ENCODE data around the gene C22orf23. TPM values are rescaled to one million over a fixed set of nuclear protein-coding genes. Genes with fewer than 3 reads are reported as not detected.

C22orf23 gene
- total RNA-seq, 1 donor from 2014 or later: not detected

- no peaks in the 10 kb centered on the region for H3K27me3 ChIP-seq (ENCODE audit: control insufficient read depth, insufficient read depth, low read length)
- no peak overlapping the region for H3K4me3 ChIP-seq (ENCODE audit: low read depth, low read length)
- no peak for TF ChIP-seq CTCF (IDR thresholded peaks at IDR 0.05; ENCODE audit: insufficient read depth, low read length, severe bottlenecking)
- no peak for DNase-seq (ENCODE audit: low read depth)
- H3K36me3 ChIP-seq (ENCODE audit: control insufficient read depth, insufficient read depth, low read length): no peaks in the 10 kb centered on the region
- no peak for FAIRE-seq
Measured at GRCh38 chr22:37896939-37897338, 56.5 kb downstream of the C22orf23 start.

DNA sequence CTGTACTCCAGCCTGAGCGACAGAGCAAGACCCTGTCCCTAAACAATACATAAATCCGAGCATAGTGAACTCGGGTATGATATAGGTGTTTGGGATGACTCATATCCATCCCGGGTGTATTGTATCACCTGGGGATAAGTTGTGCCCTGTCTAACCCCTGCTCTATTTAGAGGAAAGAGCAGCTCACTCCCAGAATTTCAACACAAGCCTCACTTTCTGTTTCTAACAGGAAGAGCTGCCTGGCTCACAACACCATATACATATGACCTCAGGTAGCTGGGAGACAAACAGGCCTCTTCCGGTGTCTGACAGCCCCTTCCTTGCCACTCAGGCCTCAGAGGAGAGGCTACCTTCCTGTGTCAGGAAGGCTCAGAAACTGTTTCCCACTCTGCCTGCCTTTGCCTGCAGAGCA is 57.2 kb downstream of the C22orf23 start:
- peaks cover 1% of the 10 kb centered on the region for H3K36me3 ChIP-seq (ENCODE audit: control insufficient read depth, insufficient read depth, low read length)
- TF ChIP-seq CTCF (IDR thresholded peaks at IDR 0.05; ENCODE audit: insufficient read depth, low read length, severe bottlenecking): no peak
- DNase-seq (ENCODE audit: low read depth): peak; percentile 99
- H3K27me3 ChIP-seq (ENCODE audit: control insufficient read depth, insufficient read depth, low read length): no peaks in the 10 kb centered on the region
- H3K4me3 ChIP-seq (ENCODE audit: low read depth, low read length): no peak overlapping the region
- FAIRE-seq: peak; percentile 99

GRCh38 chr22:37894939-37895670 is 58.3 kb downstream of the C22orf23 start:
- DNase-seq (ENCODE audit: low read depth): peak; percentile 80
- no peak for TF ChIP-seq CTCF (IDR thresholded peaks at IDR 0.05; ENCODE audit: insufficient read depth, low read length, severe bottlenecking)
- no peak for FAIRE-seq
- Histone ChIP-seq H3K36me3 (ENCODE audit: control insufficient read depth, insufficient read depth, low read length) (peaks cover 1% of the 10 kb centered on the region), H3K27me3 (ENCODE audit: control insufficient read depth, insufficient read depth, low read length) (no peaks in the 10 kb centered on the region), H3K4me3 (ENCODE audit: low read depth, low read length) (peak overlapping the region; percentile 19)

GRCh38 chr22:37893583-37893983 is 59.8 kb downstream of the C22orf23 start:
- DNase-seq (ENCODE audit: low read depth) (no peak), FAIRE-seq (no peak)
- Histone ChIP-seq H3K27me3 (ENCODE audit: control insufficient read depth, insufficient read depth, low read length) (no peaks in the 10 kb centered on the region), H3K4me3 (ENCODE audit: low read depth, low read length) (no peak overlapping the region), H3K36me3 (ENCODE audit: control insufficient read depth, insufficient read depth, low read length) (peaks cover 5% of the 10 kb centered on the region)
- no peak for TF ChIP-seq CTCF (IDR thresholded peaks at IDR 0.05; ENCODE audit: insufficient read depth, low read length, severe bottlenecking)

Other genes with a start within 250 kb of the C22orf23 start
- gene GCAT, start 145.7 kb downstream of the C22orf23 start, total RNA-seq: 12.8 and 27.6 TPM in 2 replicates
- not detected in 2 replicates for gene GALR3, start 130.2 kb downstream of the C22orf23 start, total RNA-seq
- gene ANKRD54, start 109.3 kb downstream of the C22orf23 start, total RNA-seq: 18.7 and 18.9 TPM in 2 replicates
- gene EIF3L, start 104.2 kb downstream of the C22orf23 start, total RNA-seq: 267 and 420 TPM in 2 replicates
- 143 and 201 TPM in 2 replicates for gene MICALL1, start 47.3 kb downstream of the C22orf23 start, total RNA-seq
- gene POLR2F, start 98 bp upstream of the C22orf23 start, total RNA-seq: 23.7 and 41.0 TPM in 2 replicates
- gene SOX10, start 31.0 kb upstream of the C22orf23 start, total RNA-seq: not detected in 2 replicates
- 27.9 and 31.6 TPM in 2 replicates for gene PICK1, start 103.8 kb upstream of the C22orf23 start, total RNA-seq
- gene SLC16A8, start 130.6 kb upstream of the C22orf23 start, total RNA-seq: 0.26 TPM in 1 of 2 replicates, not detected in the other
- gene BAIAP2L2, start 157.1 kb upstream of the C22orf23 start, total RNA-seq: 0.26 and 0.38 TPM in 2 replicates
- 7.9 and 9.6 TPM in 2 replicates for gene PLA2G6, start 228.2 kb upstream of the C22orf23 start, total RNA-seq
- gene MAFF, start 248.4 kb upstream of the C22orf23 start, total RNA-seq: 15.5 and 25.0 TPM in 2 replicates

All from bronchial epithelial cell (primary cell).